NCI-H526 treated with DMSO at 0.1 percent for 48 hours (cell line): Measurements from ENCODE around the gene PACRGL.

Experiments used
- DNase-seq: peaks from one replicate; lab custom pipeline; 2025; lab: John Stamatoyannopoulos, UW

Gene PACRGL

GRCh38 chr4:20700007-20700761, at the start of gene PACRGL:
TSS of gene PACRGL (plus strand) at chr4:20700458. CDS start at chr4:20704482, 4,024 bp downstream.
- DNase-seq: peak; percentile 93

- DNase-seq: no peak
Measured at GRCh38 chr4:20652226-20652885, 47.9 kb upstream of the PACRGL start.

GRCh38 chr4:20658456-20658855, 41.8 kb upstream of the PACRGL start:
- DNase-seq: no peak

GRCh38 chr4:20662851-20663250, 37.4 kb upstream of the PACRGL start:
- no peak for DNase-seq

GRCh38 chr4:20666012-20666860, 34.0 kb upstream of the PACRGL start:
- no peak for DNase-seq

- no peak for DNase-seq
Measured at GRCh38 chr4:20672262-20672661, 28.0 kb upstream of the PACRGL start.

- DNase-seq: no peak
Measured at GRCh38 chr4:20675786-20676185, 24.5 kb upstream of the PACRGL start.

- DNase-seq: no peak
Measured at GRCh38 chr4:20676501-20677197, 23.6 kb upstream of the PACRGL start.

GRCh38 chr4:20678400-20678799, 21.9 kb upstream of the PACRGL start:
- no peak for DNase-seq

GRCh38 chr4:20679951-20680350, 20.3 kb upstream of the PACRGL start:
- no peak for DNase-seq

- no peak for DNase-seq
Measured at GRCh38 chr4:20680736-20681135, 19.5 kb upstream of the PACRGL start.

GRCh38 chr4:20681271-20681670, 19.0 kb upstream of the PACRGL start:
- DNase-seq: no peak

GRCh38 chr4:20682853-20683252, 17.4 kb upstream of the PACRGL start:
- no peak for DNase-seq

GRCh38 chr4:20683766-20684165, 16.5 kb upstream of the PACRGL start:
- no peak for DNase-seq

GRCh38 chr4:20684852-20685763, 15.2 kb upstream of the PACRGL start:
- DNase-seq: peak; percentile 6

GRCh38 chr4:20687864-20688263, 12.4 kb upstream of the PACRGL start:
- no peak for DNase-seq

GRCh38 chr4:20696815-20697214, 3.4 kb upstream of the PACRGL start:
- no peak for DNase-seq

GRCh38 chr4:20698382-20698781, 1.9 kb upstream of the PACRGL start:
- no peak for DNase-seq

GRCh38 chr4:20698820-20699219, 1.4 kb upstream of the PACRGL start:
- DNase-seq: no peak

- DNase-seq: no peak
Measured at GRCh38 chr4:20711335-20711734, 11.1 kb downstream of the PACRGL start.

GRCh38 chr4:20723019-20723418, 22.8 kb downstream of the PACRGL start:
- no peak for DNase-seq
